ENCODE data around the gene RO60. TPM values are rescaled to one million over a fixed set of nuclear protein-coding genes. Genes with fewer than 3 reads are reported as not detected.
A peak's percentile ranks its signal among the peaks of the same experiment; 100 is the strongest.

Gene RO60
- total and polyA plus RNA-seq, 2 experiments from 2014 or later, result 68.6 to 104 TPM

DNA sequence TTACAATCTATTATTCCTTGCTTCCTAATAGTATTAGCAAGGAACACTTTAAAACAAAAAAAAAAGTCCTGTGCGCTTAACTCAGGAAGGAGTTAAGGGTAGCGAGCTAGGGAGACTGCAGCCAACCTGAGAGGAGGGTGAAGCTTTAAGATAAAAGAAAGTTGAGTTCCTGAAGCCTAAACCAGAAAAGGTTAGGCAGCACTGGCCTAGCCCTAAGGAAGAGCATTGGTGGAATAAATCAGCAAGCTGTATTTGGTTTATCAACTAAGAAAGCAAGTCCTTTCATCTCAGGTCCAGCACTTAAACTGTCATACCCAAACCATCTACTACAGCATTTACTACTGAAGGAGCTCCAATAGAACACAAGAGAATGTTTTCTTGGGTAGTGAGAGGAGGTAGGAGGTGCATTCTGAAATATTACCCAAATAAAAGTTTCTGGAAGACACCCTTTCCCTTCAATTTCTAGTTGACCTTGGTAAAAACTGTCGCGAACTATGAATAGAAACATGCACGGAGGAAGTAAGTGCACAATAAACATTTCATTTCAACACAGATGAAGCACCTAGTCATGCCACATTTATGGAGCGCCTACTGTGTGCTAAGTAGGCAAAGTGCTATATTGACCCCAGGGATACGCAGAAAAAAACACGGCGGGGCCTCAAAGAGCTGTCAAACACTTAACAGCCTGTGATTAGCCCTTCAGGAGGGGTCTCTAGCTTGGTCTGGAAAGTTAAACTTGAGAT, 44.5 kb downstream of the RO60 start:
- Histone ChIP-seq H3K4me1 (ENCODE audit: insufficient read depth) (peaks cover 11% of the 10 kb centered on the region), H2AFZ (peak overlapping the region; percentile 88), H3F3A (ENCODE audit: insufficient read depth) (peaks cover 39% of the 10 kb centered on the region), H3K4me2 (ENCODE audit: unreplicated experiment) (peak overlapping the region; percentile 88), H3K27ac (peak overlapping the region; percentile 93), H3K79me2 (ENCODE audit: insufficient read depth) (peaks cover 55% of the 10 kb centered on the region), H3K9ac (peak overlapping the region; percentile 91), H3K27me3 (replicated peaks; ENCODE audit: insufficient read depth) (no peaks in the 10 kb centered on the region), H4K20me1 (ENCODE audit: insufficient read depth) (no peaks in the 10 kb centered on the region), H3K36me3 (ENCODE audit: low read depth) (peaks cover 21% of the 10 kb centered on the region; the same call in 1 of the 2 replicates), H3K9me2 (ENCODE audit: insufficient read depth) (no peaks in the 10 kb centered on the region), H3K9me3 (ENCODE audit: low read depth) (no peaks in the 10 kb centered on the region), H3K4me3 (peak overlapping the region; percentile 91)
- in situ Hi-C loops (cut with MboI), result no loop called here
- WGBS, 2 experiments (ENCODE audit: low coverage in 1 of 2, low lambda C conversion rate in 2 of 2, missing lambda C conversion rate in 2 of 2), result 22 to 29% methylated on average over 9 of the region's 9 CpGs
- no peak for TF ChIP-seq EZH2 (IDR thresholded peaks at IDR 0.05; ENCODE audit: insufficient read depth, poor library complexity, severe bottlenecking)
- no peak for TF ChIP-seq EZH2phosphoT487 (IDR thresholded peaks at IDR 0.05; ENCODE audit: insufficient read depth, low read depth)
- DNase-seq, result peak; percentile 40

- Histone ChIP-seq H3K9me2 (ENCODE audit: insufficient read depth) (no peaks in the 10 kb centered on the region), H3K9me3 (ENCODE audit: low read depth) (no peaks in the 10 kb centered on the region), H3K27ac (peak overlapping the region; percentile 93), H3K4me2 (ENCODE audit: unreplicated experiment) (peak overlapping the region; percentile 88), H3F3A (ENCODE audit: insufficient read depth) (peaks cover 39% of the 10 kb centered on the region), H3K27me3 (replicated peaks; ENCODE audit: insufficient read depth) (no peaks in the 10 kb centered on the region), H3K9ac (peak overlapping the region; percentile 91), H3K4me1 (ENCODE audit: insufficient read depth) (peaks cover 11% of the 10 kb centered on the region), H4K20me1 (ENCODE audit: insufficient read depth) (no peaks in the 10 kb centered on the region), H2AFZ (peak overlapping the region; percentile 88), H3K79me2 (ENCODE audit: insufficient read depth) (peaks cover 49% of the 10 kb centered on the region), H3K4me3 (peak overlapping the region; percentile 91), H3K36me3 (ENCODE audit: low read depth) (peaks cover 15% of the 10 kb centered on the region; the same call in 1 of the 2 replicates)
- 2 to 3% methylated on average over 24 of the region's 24 CpGs for WGBS, 2 experiments (ENCODE audit: low coverage in 1 of 2, low lambda C conversion rate in 2 of 2, missing lambda C conversion rate in 2 of 2)
- peak; percentile 78 for DNase-seq
- TF ChIP-seq EZH2phosphoT487 (IDR thresholded peaks at IDR 0.05; ENCODE audit: insufficient read depth, low read depth) (no peak), EZH2 (IDR thresholded peaks at IDR 0.05; ENCODE audit: insufficient read depth, poor library complexity, severe bottlenecking) (no peak)
- in situ Hi-C loops (cut with MboI), result no loop called here
Observed at GRCh38 chr1:193104502-193104906, 45.1 kb downstream of the RO60 start.

GRCh38 chr1:193104907-193105820, 45.8 kb downstream of the RO60 start, which contains the start of gene GLRX2:
Gene GLRX2, minus strand, starts transcription at chr1:193105414. Its CDS starts 32 bp downstream, at chr1:193105382.
- WGBS, 2 experiments (ENCODE audit: low coverage in 1 of 2, low lambda C conversion rate in 2 of 2, missing lambda C conversion rate in 2 of 2), result 2% methylated on average over 44 to 55 of the region's 73 CpGs
- in situ Hi-C loops (cut with MboI), result no loop called here
- TF ChIP-seq EZH2 (IDR thresholded peaks at IDR 0.05; ENCODE audit: insufficient read depth, poor library complexity, severe bottlenecking) (no peak), EZH2phosphoT487 (IDR thresholded peaks at IDR 0.05; ENCODE audit: insufficient read depth, low read depth) (no peak)

GRCh38 chr1:193105821-193106177, 46.4 kb downstream of the RO60 start:
- H3F3A ChIP-seq (ENCODE audit: insufficient read depth), result peaks cover 41% of the 10 kb centered on the region
- H3K4me1 ChIP-seq (ENCODE audit: insufficient read depth), result peaks cover 19% of the 10 kb centered on the region
- H4K20me1 ChIP-seq (ENCODE audit: insufficient read depth), result no peaks in the 10 kb centered on the region
- H3K27ac ChIP-seq, result peak overlapping the region; percentile 93
- peaks cover 36% of the 10 kb centered on the region for H3K79me2 ChIP-seq (ENCODE audit: insufficient read depth)
- H3K27me3 ChIP-seq (replicated peaks; ENCODE audit: insufficient read depth), result no peaks in the 10 kb centered on the region
- peak; percentile 38 for DNase-seq
- peak overlapping the region; percentile 91 for H3K4me3 ChIP-seq
- H3K4me2 ChIP-seq (ENCODE audit: unreplicated experiment), result peak overlapping the region; percentile 86
- peak overlapping the region; percentile 88 for H2AFZ ChIP-seq
- H3K9ac ChIP-seq, result peak overlapping the region; percentile 91
- in situ Hi-C loops (cut with MboI), result no loop called here
- TF ChIP-seq EZH2phosphoT487 (IDR thresholded peaks at IDR 0.05; ENCODE audit: insufficient read depth, low read depth) (no peak), EZH2 (IDR thresholded peaks at IDR 0.05; ENCODE audit: insufficient read depth, poor library complexity, severe bottlenecking) (no peak)
- WGBS, 2 experiments (ENCODE audit: low coverage in 1 of 2, low lambda C conversion rate in 2 of 2, missing lambda C conversion rate in 2 of 2), result 15 to 17% methylated on average over 4 of the region's 4 CpGs
- no peaks in the 10 kb centered on the region for H3K9me3 ChIP-seq (ENCODE audit: low read depth)
- 0 out of 2 replicates have a peak, but pooled peaks cover 4% of the 10 kb centered on the region for H3K36me3 ChIP-seq (ENCODE audit: low read depth)
- no peaks in the 10 kb centered on the region for H3K9me2 ChIP-seq (ENCODE audit: insufficient read depth)

More at GRCh38 chr1:193104907-193105820, 45.8 kb downstream of the RO60 start, which contains the start of gene GLRX2:
- Histone ChIP-seq H3K9me2 (ENCODE audit: insufficient read depth) (no peaks in the 10 kb centered on the region), H3K27me3 (replicated peaks; ENCODE audit: insufficient read depth) (no peaks in the 10 kb centered on the region), H2AFZ (peak within 1 kb of the TSS; percentile 88), H3K4me1 (ENCODE audit: insufficient read depth) (peaks cover 12% of the 10 kb centered on the region), H3K36me3 (ENCODE audit: low read depth) (0 out of 2 replicates have a peak, but pooled peaks cover 8% of the 10 kb centered on the region), H3K4me3 (peak within 1 kb of the TSS; percentile 91), H3K79me2 (ENCODE audit: insufficient read depth) (peaks cover 43% of the 10 kb centered on the region), H3F3A (ENCODE audit: insufficient read depth) (peaks cover 39% of the 10 kb centered on the region), H3K27ac (peak within 1 kb of the TSS; percentile 93), H3K9me3 (ENCODE audit: low read depth) (no peaks in the 10 kb centered on the region), H3K9ac (peak within 1 kb of the TSS; percentile 91), H4K20me1 (ENCODE audit: insufficient read depth) (no peaks in the 10 kb centered on the region), H3K4me2 (ENCODE audit: unreplicated experiment) (peak within 1 kb of the TSS; percentile 88)
- peak; percentile 97 for DNase-seq
